Kidney (tissue), 14 donors: ENCODE results near the gene AOX1. TPM values are rescaled to one million over a fixed set of nuclear protein-coding genes. Genes with fewer than 3 reads are reported as not detected.
"Not testable (repeated sequence)": the region's sequence is repeated elsewhere in the genome, so short reads cannot be mapped to it uniquely, and the experiment has no call there.

ENCODE experiments used
- DNase-seq, 5 donors: peaks; one replicate each; pipeline ENCODE4 v3.0.0-alpha.2; 2013 to 2020
- FAIRE-seq: peaks from 2 replicates; lab custom pipeline; 2012; peaks lifted over from hg19 to GRCh38; lab: Jason Lieb, UNC
- H3K27ac ChIP-seq, 2 donors: one replicate each; pipeline ENCODE4 v1.7.0; 2013; ENCODE audit warnings: low read depth in 2 of 2, low read length in 2 of 2, inconsistent platforms in 1 of 2
- H3K27me3 ChIP-seq: one replicate; pipeline ENCODE4 v1.7.1; 2013; ENCODE audit warnings: low read length, inconsistent platforms; ENCODE audit not compliant: control insufficient read depth, insufficient read depth
- H3K36me3 ChIP-seq, 3 donors: one replicate each; pipeline versions ENCODE4 v1.7.0 to v1.7.1; 2013; ENCODE audit warnings: low read length in 3 of 3, control low read depth in 1 of 3, inconsistent platforms in 1 of 3; ENCODE audit not compliant: insufficient read depth in 3 of 3, control insufficient read depth in 2 of 3
- H3K4me1 ChIP-seq, 3 donors: one replicate each; pipeline versions ENCODE4 v1.7.0 to v1.7.1; 2013; ENCODE audit warnings: low read length in 3 of 3, inconsistent platforms in 1 of 3, low read depth in 1 of 3; ENCODE audit not compliant: control insufficient read depth in 2 of 3, insufficient read depth in 2 of 3
- H3K4me3 ChIP-seq, 3 donors: one replicate each; pipeline versions ENCODE4 v1.7.0 to v1.8.1; 2013; ENCODE audit warnings: low read length in 3 of 3, control low read depth in 1 of 3, inconsistent platforms in 1 of 3
- H3K9ac ChIP-seq, 3 donors: one replicate each; pipeline versions ENCODE4 v1.7.0 to v1.7.1; 2013; ENCODE audit warnings: low read length in 3 of 3, control low read depth in 1 of 3, inconsistent platforms in 1 of 3
- H3K9me3 ChIP-seq, 3 donors: one replicate each; pipeline versions ENCODE4 v1.7.0 to v1.7.1; 2013; ENCODE audit warnings: low read length in 3 of 3, control low read depth in 1 of 3, inconsistent platforms in 1 of 3; ENCODE audit not compliant: control insufficient read depth in 2 of 3, insufficient read depth in 1 of 3
- intact Hi-C: fragments of 100-400 bp; cut with DNase I; formaldehyde crosslinking; loops from one replicate; pipeline ENCODE4 v1.11.1; 2022
- polyA plus RNA-seq: library from polyadenylated mRNA; stranded (reverse); fragments of 350-450 nt; fragmentation: Illumina TruSeq; extraction: RNeasy Lipid Tissue Mini Kit (QIAGEN cat#74804); gene quantifications from one replicate; pipeline ENCODE4 v1.2.3, GENCODE V29; 2014; ENCODE audit warnings: low read depth, low replicate concordance; ENCODE audit not compliant: insufficient read depth
- total RNA-seq: library from RNA; stranded (reverse); fragmentation: NEBNext Ultra II Directional; extraction: Animal tissue kit (Norgen Biotek cat#: 25700); gene quantifications from one replicate; pipeline ENCODE4 v1.2.1, GENCODE V29; 2021
- TF ChIP-seq, protein P1 (sequence below): IDR thresholded peaks from 3 replicates; pipeline ENCODE4 v1.5.1; 2012; ENCODE audit warnings: mild to moderate bottlenecking, moderate library complexity, borderline replicate concordance; ENCODE audit not compliant: insufficient read depth; ENCODE audit errors: extremely low read depth
- donor health status: control.
- donor health status: control.
- donor health status: control.
- donor health status: control.
- donor health status: control.
- donor health status: DM: yes; HTN: yes; CAD: no.
- donor health status: Normal renal cell carcinoma (clear cell type).

The AOX1 gene
- total and polyA plus RNA-seq, 2 donors from 2014 or later = 38.6 to 43.7 TPM

DNA sequence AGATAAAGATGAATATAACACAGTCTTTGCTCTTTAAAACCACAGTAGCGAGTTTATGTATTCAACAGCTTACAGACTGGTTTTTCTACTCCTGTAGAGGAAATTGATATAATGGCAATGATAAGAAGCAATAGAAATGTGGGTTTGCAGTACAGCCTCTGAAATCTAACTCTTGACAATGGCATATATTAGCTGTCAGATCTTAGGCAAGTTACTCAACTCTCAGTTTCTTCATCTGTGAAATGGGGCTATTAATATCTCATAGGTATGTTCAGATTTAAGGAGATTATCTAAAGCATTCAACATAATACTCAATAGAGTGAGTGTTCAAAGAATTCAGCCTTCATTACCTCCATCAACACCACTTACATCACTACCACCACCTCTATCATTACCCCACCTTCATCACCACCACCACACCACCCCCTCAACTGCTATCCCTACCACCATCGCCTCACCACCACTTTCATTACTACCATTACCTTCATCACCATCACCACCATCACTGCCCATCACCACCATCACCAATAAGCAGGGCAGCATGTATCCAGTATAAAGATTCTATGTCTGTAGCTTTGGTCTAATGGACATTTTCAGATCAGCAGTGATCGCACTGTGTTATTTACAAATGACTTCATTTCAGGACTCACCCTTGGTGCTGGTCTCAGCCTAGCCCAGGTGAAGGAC lies 22.7 kb downstream of the AOX1 start:
- H3K27me3 ChIP-seq = no peaks in the 10 kb centered on the region
- intact Hi-C loops = no loop called here
- H3K36me3 ChIP-seq = peaks cover 0 to 13% (median 0%) of the 10 kb centered on the region in 3 donors
- H3K27ac ChIP-seq = no peak overlapping the region
- no peak overlapping the region for H3K9ac ChIP-seq
- FAIRE-seq (no peak), DNase-seq (no peak)
- H3K4me1 ChIP-seq = peaks cover 0 to 6% (median 0%) of the 10 kb centered on the region in 3 donors
- TF ChIP-seq, protein P1, sequence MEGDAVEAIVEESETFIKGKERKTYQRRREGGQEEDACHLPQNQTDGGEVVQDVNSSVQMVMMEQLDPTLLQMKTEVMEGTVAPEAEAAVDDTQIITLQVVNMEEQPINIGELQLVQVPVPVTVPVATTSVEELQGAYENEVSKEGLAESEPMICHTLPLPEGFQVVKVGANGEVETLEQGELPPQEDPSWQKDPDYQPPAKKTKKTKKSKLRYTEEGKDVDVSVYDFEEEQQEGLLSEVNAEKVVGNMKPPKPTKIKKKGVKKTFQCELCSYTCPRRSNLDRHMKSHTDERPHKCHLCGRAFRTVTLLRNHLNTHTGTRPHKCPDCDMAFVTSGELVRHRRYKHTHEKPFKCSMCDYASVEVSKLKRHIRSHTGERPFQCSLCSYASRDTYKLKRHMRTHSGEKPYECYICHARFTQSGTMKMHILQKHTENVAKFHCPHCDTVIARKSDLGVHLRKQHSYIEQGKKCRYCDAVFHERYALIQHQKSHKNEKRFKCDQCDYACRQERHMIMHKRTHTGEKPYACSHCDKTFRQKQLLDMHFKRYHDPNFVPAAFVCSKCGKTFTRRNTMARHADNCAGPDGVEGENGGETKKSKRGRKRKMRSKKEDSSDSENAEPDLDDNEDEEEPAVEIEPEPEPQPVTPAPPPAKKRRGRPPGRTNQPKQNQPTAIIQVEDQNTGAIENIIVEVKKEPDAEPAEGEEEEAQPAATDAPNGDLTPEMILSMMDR = no peak
- no peak overlapping the region for H3K4me3 ChIP-seq
- no peaks in the 10 kb centered on the region for H3K9me3 ChIP-seq

DNA sequence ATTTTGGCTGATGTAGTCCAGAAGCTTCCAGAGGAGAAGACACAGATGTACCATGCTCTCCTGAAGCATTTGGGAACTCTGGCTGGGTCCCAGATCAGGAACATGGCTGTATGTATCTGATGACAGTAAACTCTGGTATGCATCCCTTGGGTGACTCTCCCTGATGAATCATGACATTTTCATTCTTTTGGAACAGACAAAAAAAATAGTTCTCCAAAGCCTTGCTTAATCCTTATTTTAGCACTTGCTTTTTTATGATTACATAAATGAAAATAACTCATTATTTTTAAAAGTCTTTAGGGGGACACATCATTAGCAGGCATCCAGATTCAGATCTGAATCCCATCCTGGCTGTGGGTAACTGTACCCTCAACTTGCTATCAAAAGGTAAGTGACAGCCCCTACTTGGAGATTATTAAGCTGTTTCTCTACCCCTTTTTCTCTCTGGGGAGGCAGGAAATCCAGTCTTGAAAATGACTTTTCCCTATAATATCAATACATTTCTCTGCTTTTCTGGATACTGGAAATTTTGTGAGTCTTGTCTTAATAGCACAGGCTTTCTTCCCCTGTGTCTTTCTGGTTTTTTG lies 23.3 kb downstream of the AOX1 start:
- FAIRE-seq = no peak
- no peak overlapping the region for H3K9ac ChIP-seq

DNA sequence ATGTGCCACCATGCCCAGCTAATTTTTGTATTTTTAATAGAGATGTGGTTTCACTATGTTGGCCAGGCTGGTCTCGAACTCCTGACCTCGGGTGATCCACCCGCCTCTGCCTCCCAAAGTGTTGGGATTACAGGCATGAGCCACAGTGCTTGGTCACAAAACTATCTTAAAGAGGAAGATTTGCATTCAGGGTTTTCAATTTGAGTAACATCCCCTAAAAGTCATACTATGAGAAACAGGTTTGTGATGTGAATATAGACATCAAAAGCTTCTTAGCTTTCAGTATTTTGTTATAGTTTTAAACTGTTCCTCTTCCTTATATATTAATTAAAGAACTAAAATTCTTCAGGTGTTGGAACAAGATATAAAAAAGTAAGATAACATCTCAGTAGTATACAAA lies 24.4 kb downstream of the AOX1 start:
- DNase-seq, FAIRE-seq, H3K27ac ChIP-seq, intact Hi-C loops, H3K27me3 ChIP-seq, H3K4me3 ChIP-seq, H3K9me3 ChIP-seq, H3K9ac ChIP-seq: not testable (repeated sequence)
- Histone ChIP-seq H3K36me3 (peaks cover 0 to 13% (median 0%) of the 10 kb centered on the region in 3 donors), H3K4me1 (peaks cover 0 to 12% (median 0%) of the 10 kb centered on the region in 3 donors)

More for the DNA sequence above, 23.3 kb downstream of the AOX1 start:
- intact Hi-C loops = no loop called here
- H3K36me3 ChIP-seq = peaks cover 0 to 13% (median 0%) of the 10 kb centered on the region in 3 donors
- H3K27me3 ChIP-seq = no peaks in the 10 kb centered on the region
- H3K4me3 ChIP-seq = no peak overlapping the region
- H3K4me1 ChIP-seq = peaks cover 0 to 9% (median 0%) of the 10 kb centered on the region in 3 donors
- no peaks in the 10 kb centered on the region for H3K9me3 ChIP-seq
- no peak for DNase-seq
- TF ChIP-seq, protein P1 = no peak
- H3K27ac ChIP-seq = no peak overlapping the region

DNA sequence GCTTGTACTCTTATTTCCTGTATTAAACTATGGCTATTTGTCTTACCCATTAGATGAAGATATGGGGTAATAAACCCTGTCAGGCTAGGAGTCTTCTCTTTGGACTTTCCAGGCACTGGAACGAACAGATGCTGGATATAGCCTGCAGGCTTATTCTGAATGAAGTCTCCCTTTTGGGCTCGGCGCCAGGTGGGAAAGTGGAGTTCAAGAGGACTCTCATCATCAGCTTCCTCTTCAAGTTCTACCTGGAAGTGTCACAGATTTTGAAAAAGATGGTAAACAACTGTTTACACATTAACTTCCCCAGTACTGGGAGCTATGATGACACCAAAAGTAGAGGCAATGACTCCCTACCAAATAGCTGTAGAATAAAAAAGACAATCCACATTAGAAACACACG lies 27.9 kb downstream of the AOX1 start:
- DNase-seq (no peak), FAIRE-seq (no peak)
- H3K27ac ChIP-seq = peak overlapping the region in 1 of 2 donors; percentile 58
- TF ChIP-seq, protein P1 = no peak
- peaks cover 0 to 24% (median 0%) of the 10 kb centered on the region in 3 donors for H3K4me1 ChIP-seq
- intact Hi-C loops = no loop called here
- H3K9me3 ChIP-seq = no peaks in the 10 kb centered on the region
- H3K4me3 ChIP-seq = no peak overlapping the region
- H3K9ac ChIP-seq = no peak overlapping the region
- H3K27me3 ChIP-seq = no peaks in the 10 kb centered on the region
- H3K36me3 ChIP-seq = peaks cover 0 to 8% (median 0%) of the 10 kb centered on the region in 3 donors
